OCI-LY3 (cell line): ENCODE results near the gene GPR4.

Source experiments
- H2AFZ ChIP-seq: fragments of 200-600, 300-600 bp; shearing (Covaris generic); 2 replicates; pipeline ENCODE4 v1.6.0; 2014; ENCODE audit warnings: antibody characterized with exemption, low read depth, low read length
- H3K27ac ChIP-seq: fragments of 200-600, 300-600 bp; sonication (generic); 2 replicates; pipeline ENCODE4 v1.5.1; 2014; ENCODE audit warnings: mild to moderate bottlenecking, low read length, moderate library complexity, mixed read lengths
- H3K27me3 ChIP-seq: fragments of 200-600, 300-600 bp; sonication (generic); 2 replicates; pipeline ENCODE4 v1.6.1; 2014; ENCODE audit warnings: low read depth, low read length, mixed read lengths
- H3K36me3 ChIP-seq: fragments of 200-600, 300-600 bp; sonication (generic); replicated peaks from 2 replicates; pipeline ENCODE3; 2014; ENCODE audit warnings: low read depth, low read length, mixed read lengths
- H3K4me1 ChIP-seq: fragments of 300-600, 200-600 bp; sonication (generic); 2 replicates; pipeline ENCODE4 v1.6.1; 2014; ENCODE audit warnings: low read length, mixed read lengths
- H3K4me2 ChIP-seq: fragments of 200-600, 300-600 bp; sonication (generic); 2 replicates; pipeline ENCODE4 v1.6.1; 2014; ENCODE audit warnings: low read length, mixed read lengths
- H3K4me3 ChIP-seq: fragments of 300-600, 200-600 bp; sonication (generic); 2 replicates; pipeline ENCODE4 v1.5.1; 2014; ENCODE audit warnings: antibody characterized with exemption, mild to moderate bottlenecking, low read length, moderate library complexity
- H3K79me2 ChIP-seq: fragments of 300-600, 200-600 bp; shearing (Covaris generic); 2 replicates; pipeline ENCODE4 v1.6.1; 2014; ENCODE audit warnings: mild to moderate bottlenecking, low read length, mixed read lengths
- H3K9ac ChIP-seq: fragments of 300-600, 200-600 bp; shearing (Covaris generic); 2 replicates; pipeline ENCODE4 v1.6.0; 2014; ENCODE audit warnings: mild to moderate bottlenecking, low read length, moderate library complexity
- H3K9me3 ChIP-seq: fragments of 200-600, 300-600 bp; shearing (Covaris generic); 2 replicates; pipeline ENCODE4 v1.6.1; 2014; ENCODE audit warnings: low read length, mixed read lengths; ENCODE audit not compliant: insufficient read depth
- H4K20me1 ChIP-seq: fragments of 200-600, 300-600 bp; sonication (generic); 2 replicates; pipeline ENCODE4 v1.6.1; 2016; ENCODE audit warnings: low read length, mixed read lengths; ENCODE audit not compliant: insufficient read depth
- EZH2phosphoT487 ChIP-seq: fragments of 200-600 bp; shearing (Covaris generic); IDR thresholded peaks from 2 replicates; pipeline ENCODE4 v1.6.1; 2018; ENCODE audit warnings: antibody characterized with exemption, mixed run types, low read depth
- TF ChIP-seq, protein P1 (sequence below): fragments of 200-600, 300-600 bp; sonication (generic); IDR thresholded peaks from 2 replicates; pipeline ENCODE4 v1.5.1; 2014; ENCODE audit warnings: antibody characterized with exemption, low read length, low read depth

Gene GPR4

DNA sequence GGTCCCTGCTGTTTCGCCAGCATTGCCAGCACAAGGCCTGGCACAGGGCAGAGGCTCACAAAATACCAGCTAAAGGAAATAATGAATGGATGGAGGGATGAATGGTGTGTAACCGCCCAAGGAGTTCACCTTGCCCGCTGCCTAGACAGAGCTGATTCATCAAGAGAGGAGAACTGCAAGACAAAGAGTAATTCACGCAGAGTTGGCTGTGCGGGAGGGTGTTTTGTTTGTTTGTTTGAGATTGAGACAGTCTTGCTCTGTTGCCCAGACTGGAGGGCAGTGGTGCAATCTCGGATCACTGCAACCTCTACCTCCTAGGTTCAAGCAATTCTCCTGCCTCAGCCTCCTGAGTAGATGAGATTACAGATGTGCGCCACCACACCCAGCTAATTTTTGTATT lies 20.4 kb downstream of the GPR4 start:
- Histone ChIP-seq H3K27ac (no peak overlapping the region), H3K27me3 (no peaks in the 10 kb centered on the region), H3K4me2 (no peak overlapping the region), H3K36me3 (peaks cover 8% of the 10 kb centered on the region), H3K4me3 (no peak overlapping the region), H3K4me1 (peaks cover 6% of the 10 kb centered on the region), H3K9ac (no peak overlapping the region), H4K20me1 (no peaks in the 10 kb centered on the region), H3K9me3 (no peaks in the 10 kb centered on the region), H2AFZ (no peak overlapping the region), H3K79me2 (peaks cover 36% of the 10 kb centered on the region)
- TF ChIP-seq EZH2phosphoT487, result no peak
- TF ChIP-seq, protein P1, sequence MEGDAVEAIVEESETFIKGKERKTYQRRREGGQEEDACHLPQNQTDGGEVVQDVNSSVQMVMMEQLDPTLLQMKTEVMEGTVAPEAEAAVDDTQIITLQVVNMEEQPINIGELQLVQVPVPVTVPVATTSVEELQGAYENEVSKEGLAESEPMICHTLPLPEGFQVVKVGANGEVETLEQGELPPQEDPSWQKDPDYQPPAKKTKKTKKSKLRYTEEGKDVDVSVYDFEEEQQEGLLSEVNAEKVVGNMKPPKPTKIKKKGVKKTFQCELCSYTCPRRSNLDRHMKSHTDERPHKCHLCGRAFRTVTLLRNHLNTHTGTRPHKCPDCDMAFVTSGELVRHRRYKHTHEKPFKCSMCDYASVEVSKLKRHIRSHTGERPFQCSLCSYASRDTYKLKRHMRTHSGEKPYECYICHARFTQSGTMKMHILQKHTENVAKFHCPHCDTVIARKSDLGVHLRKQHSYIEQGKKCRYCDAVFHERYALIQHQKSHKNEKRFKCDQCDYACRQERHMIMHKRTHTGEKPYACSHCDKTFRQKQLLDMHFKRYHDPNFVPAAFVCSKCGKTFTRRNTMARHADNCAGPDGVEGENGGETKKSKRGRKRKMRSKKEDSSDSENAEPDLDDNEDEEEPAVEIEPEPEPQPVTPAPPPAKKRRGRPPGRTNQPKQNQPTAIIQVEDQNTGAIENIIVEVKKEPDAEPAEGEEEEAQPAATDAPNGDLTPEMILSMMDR, result no peak

DNA sequence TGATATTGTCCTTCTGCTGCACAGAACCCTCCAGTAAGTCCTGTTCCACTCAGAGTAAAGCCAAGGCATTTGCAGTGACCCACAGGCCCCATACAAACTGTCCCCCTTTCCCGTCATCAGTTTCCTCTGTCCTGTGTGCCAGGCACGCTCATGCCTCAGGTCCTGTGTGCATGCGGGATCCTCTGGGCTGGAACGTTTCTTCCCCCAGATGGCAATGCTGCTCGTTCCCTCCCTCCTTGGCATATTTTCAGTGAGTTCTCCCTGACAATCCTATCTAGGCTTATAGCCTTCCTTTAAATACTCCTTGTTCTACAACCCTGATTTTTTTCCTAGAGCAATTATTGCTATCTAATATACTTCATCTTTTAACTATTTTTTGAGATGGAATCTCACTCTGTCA lies 23.2 kb downstream of the GPR4 start:
- Histone ChIP-seq H4K20me1 (no peaks in the 10 kb centered on the region), H3K4me1 (no peaks in the 10 kb centered on the region), H3K79me2 (peaks cover 34% of the 10 kb centered on the region), H3K4me3 (no peak overlapping the region), H3K9ac (no peak overlapping the region), H3K4me2 (no peak overlapping the region), H3K27me3 (no peaks in the 10 kb centered on the region), H3K36me3 (peaks cover 11% of the 10 kb centered on the region), H3K27ac (no peak overlapping the region), H3K9me3 (no peaks in the 10 kb centered on the region), H2AFZ (no peak overlapping the region)
- TF ChIP-seq, protein P1, result no peak
- TF ChIP-seq EZH2phosphoT487, result no peak

DNA sequence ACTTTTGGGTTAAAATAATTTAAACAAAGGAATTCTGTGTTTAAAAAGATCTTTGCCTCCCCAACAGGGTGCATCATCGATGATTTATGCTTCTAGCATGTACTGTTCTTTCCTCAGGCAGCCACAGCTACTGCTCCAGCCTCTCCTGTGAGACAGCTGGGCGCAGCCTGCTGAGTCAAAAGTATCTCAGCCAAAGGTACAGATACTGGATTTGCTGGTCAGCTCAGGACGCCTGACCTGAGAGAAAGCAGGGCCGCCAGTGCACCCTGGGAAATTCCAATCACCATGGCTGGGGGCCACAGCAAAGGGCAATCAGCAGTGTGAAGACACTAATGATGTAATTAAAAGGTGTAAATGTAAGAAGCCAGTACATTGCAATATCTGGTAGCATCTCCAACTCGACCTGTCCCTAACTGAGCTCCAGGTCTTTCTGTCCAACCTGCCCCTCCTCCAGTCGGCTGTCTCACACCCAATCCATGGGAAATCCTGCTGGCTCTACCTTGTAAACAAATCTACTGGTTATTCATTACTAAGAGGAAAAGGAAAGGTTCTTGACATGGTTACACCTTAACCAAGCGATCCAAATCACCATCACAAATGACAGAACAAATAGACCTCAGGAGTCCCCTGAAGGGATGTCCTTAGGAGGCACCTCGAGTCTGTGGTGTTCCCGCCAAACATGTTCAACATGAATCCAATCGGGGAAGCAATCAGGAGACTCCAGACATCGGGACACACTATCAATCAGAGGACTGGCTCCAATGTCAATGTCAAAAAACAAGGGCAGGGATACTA lies 24.7 kb downstream of the GPR4 start:
- H3K79me2 ChIP-seq, result peaks cover 19% of the 10 kb centered on the region
- H3K4me3 ChIP-seq, result no peak overlapping the region
- H4K20me1 ChIP-seq, result no peaks in the 10 kb centered on the region
- H3K36me3 ChIP-seq, result peaks cover 11% of the 10 kb centered on the region
- no peak overlapping the region for H3K27ac ChIP-seq
- TF ChIP-seq, protein P1, result no peak
- no peak for TF ChIP-seq EZH2phosphoT487
- H3K4me2 ChIP-seq, result no peak overlapping the region
- no peak overlapping the region for H2AFZ ChIP-seq
- H3K9ac ChIP-seq, result no peak overlapping the region
- no peaks in the 10 kb centered on the region for H3K9me3 ChIP-seq
- H3K4me1 ChIP-seq, result no peaks in the 10 kb centered on the region
- no peaks in the 10 kb centered on the region for H3K27me3 ChIP-seq

DNA sequence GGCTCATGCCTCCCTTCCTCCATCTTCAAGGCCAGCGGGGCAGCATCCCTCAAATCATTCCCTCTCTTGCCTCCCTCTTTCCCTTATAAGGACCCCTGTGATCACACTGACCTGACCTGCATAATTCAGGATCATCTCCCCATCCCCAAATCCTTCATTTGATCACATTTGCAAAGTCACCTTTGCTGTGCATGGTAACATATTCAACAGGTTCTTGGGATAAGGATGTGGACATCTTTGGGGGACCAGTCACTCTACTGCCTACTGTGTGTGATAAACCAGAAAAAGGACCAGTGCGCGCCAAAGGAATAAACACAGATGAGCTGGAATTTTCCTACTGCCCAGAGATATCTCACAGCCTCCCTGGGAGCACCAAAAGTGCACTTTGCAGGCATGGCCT lies 25.3 kb downstream of the GPR4 start:
- H3K4me2 ChIP-seq, result no peak overlapping the region
- H3K4me1 ChIP-seq, result no peaks in the 10 kb centered on the region
- H3K4me3 ChIP-seq, result no peak overlapping the region
- TF ChIP-seq, protein P1, result no peak
- TF ChIP-seq EZH2phosphoT487, result no peak
- no peak overlapping the region for H3K9ac ChIP-seq
- H3K79me2 ChIP-seq, result peaks cover 15% of the 10 kb centered on the region
- H4K20me1 ChIP-seq, result no peaks in the 10 kb centered on the region
- no peak overlapping the region for H2AFZ ChIP-seq
- peaks cover 11% of the 10 kb centered on the region for H3K36me3 ChIP-seq
- H3K27ac ChIP-seq, result no peak overlapping the region
- H3K27me3 ChIP-seq, result no peaks in the 10 kb centered on the region
- H3K9me3 ChIP-seq, result no peaks in the 10 kb centered on the region
